H1 (cell line): ENCODE results near the gene PNRC1. TPM values are rescaled to one million over a fixed set of nuclear protein-coding genes. Genes with fewer than 3 reads are reported as not detected.
A peak's percentile ranks its signal among the peaks of the same experiment; 100 is the strongest.

Experiments used
- CTCF ChIA-PET: fragments of 300-600 bp; sonication (Branson Sonifier 250); formaldehyde crosslinking; loops from one replicate; lab custom pipeline; 2021; ENCODE audit not compliant: partially characterized antibody; lab: Charles Lee
- POLR2A ChIA-PET: fragments of 300-600 bp; sonication (Branson Sonifier 250); formaldehyde crosslinking; loops from one replicate; lab custom pipeline; 2021; ENCODE audit warnings: inconsistent platforms; ENCODE audit not compliant: partially characterized antibody; lab: Charles Lee
- DNase-seq, 2 experiments: peaks; one replicate each; pipeline versions ENCODE4 v3.0.0 to v3.0.0-alpha.2; 2010 to 2022; ENCODE audit warnings: low spot score in 2 of 2, low read depth in 1 of 2, mixed read lengths in 1 of 2
- FAIRE-seq: peaks from 2 replicates; lab custom pipeline; 2011; peaks lifted over from hg19 to GRCh38; lab: Jason Lieb, UNC
- H2AFZ ChIP-seq: 2 replicates; pipeline ENCODE4 v1.8.1; 2012; ENCODE audit warnings: low read length, inconsistent platforms
- H2AK5ac ChIP-seq: 2 replicates; pipeline ENCODE4 v1.6.1; 2013; ENCODE audit warnings: low read depth, low read length
- H2BK120ac ChIP-seq: replicated peaks from 2 replicates; pipeline ENCODE3; 2013; ENCODE audit warnings: low read depth, low read length, inconsistent platforms
- H2BK12ac ChIP-seq: 2 replicates; pipeline ENCODE4 v1.6.1; 2013; ENCODE audit warnings: low read depth, low read length
- H2BK15ac ChIP-seq: 2 replicates; pipeline ENCODE4 v1.6.1; 2013; ENCODE audit warnings: low read length
- H2BK20ac ChIP-seq: 2 replicates; pipeline ENCODE4 v1.6.1; 2013; ENCODE audit warnings: low read length
- H2BK5ac ChIP-seq: 2 replicates; pipeline ENCODE4 v1.6.1; 2013; ENCODE audit warnings: low read depth, low read length
- H3K14ac ChIP-seq: 2 replicates; pipeline ENCODE4 v1.6.1; 2013; ENCODE audit warnings: inconsistent platforms; ENCODE audit not compliant: insufficient read length
- H3K18ac ChIP-seq: 2 replicates; pipeline ENCODE4 v1.6.1; 2013; ENCODE audit warnings: low read length; ENCODE audit errors: extremely low read depth
- H3K23ac ChIP-seq: 2 replicates; pipeline ENCODE4 v1.6.1; 2013; ENCODE audit warnings: inconsistent platforms; ENCODE audit not compliant: insufficient read length
- H3K23me2 ChIP-seq: 2 replicates; pipeline ENCODE4 v1.6.1; 2013; ENCODE audit warnings: low read depth, low read length
- H3K27ac ChIP-seq: 2 replicates; pipeline ENCODE4 v1.6.1; 2011; ENCODE audit warnings: low read depth, low read length, inconsistent platforms
- H3K27me3 ChIP-seq, 4 experiments: replicated peaks in 1 of 4; 1 replicate in 1 of 4; 2 replicates in 3 of 4; pipeline versions ENCODE4 v1.6.1 to v1.8.1; 2011 to 2013; ENCODE audit warnings: low read length in 3 of 4, mild to moderate bottlenecking in 3 of 4, inconsistent platforms in 2 of 4, mixed read lengths in 2 of 4, moderate library complexity in 1 of 4; ENCODE audit not compliant: control insufficient read depth in 3 of 4, insufficient read depth in 3 of 4; ENCODE audit errors: extremely low read depth in 1 of 4
- H3K36me3 ChIP-seq, 4 experiments: 2 replicates each; pipeline versions ENCODE4 v1.6.1 to v1.8.1; 2011 to 2013; ENCODE audit warnings: mild to moderate bottlenecking in 4 of 4, low read length in 3 of 4, moderate library complexity in 2 of 4, control low read depth in 1 of 4, inconsistent platforms in 1 of 4; ENCODE audit not compliant: insufficient read depth in 4 of 4, control insufficient read depth in 2 of 4
- H3K4ac ChIP-seq: replicated peaks from 2 replicates; pipeline ENCODE3; 2013; ENCODE audit warnings: low read length, low read depth, mixed read lengths, inconsistent platforms; ENCODE audit not compliant: insufficient read length
- H3K4me1 ChIP-seq, 4 experiments: replicated peaks in 1 of 4; 1 replicate in 1 of 4; 2 replicates in 3 of 4; pipeline versions ENCODE4 v1.6.1 to v1.8.1; 2011 to 2013; ENCODE audit warnings: low read length in 3 of 4, inconsistent platforms in 2 of 4, mixed read lengths in 1 of 4; ENCODE audit not compliant: insufficient read depth in 4 of 4, control insufficient read depth in 3 of 4
- H3K4me2 ChIP-seq, 2 experiments: 2 replicates each; pipeline versions ENCODE4 v1.6.1 to v1.8.1; 2011 to 2013; ENCODE audit warnings: low read depth in 2 of 2, low read length in 2 of 2, control low read depth in 1 of 2, inconsistent platforms in 1 of 2, mild to moderate bottlenecking in 1 of 2; ENCODE audit not compliant: insufficient read depth in 1 of 2
- H3K4me3 ChIP-seq, 4 experiments: fragments of 200-600, 300-600 bp in 1 of 4; sonication (generic), shearing (Covaris generic), sonication (Bioruptor Twin) in 1 of 4; 2 replicates each; pipeline versions ENCODE4 v1.5.1 to v1.8.1; 2011 to 2016; ENCODE audit warnings: low read length in 4 of 4, low read depth in 3 of 4, control low read depth in 2 of 4, inconsistent platforms in 2 of 4, mild to moderate bottlenecking in 2 of 4, mixed read lengths in 1 of 4, moderate library complexity in 1 of 4; ENCODE audit not compliant: insufficient read depth in 2 of 4; ENCODE audit errors: extremely low read depth in 1 of 4
- H3K56ac ChIP-seq: replicated peaks from 2 replicates; pipeline ENCODE3; 2013; ENCODE audit warnings: low read depth, mild to moderate bottlenecking, mixed read lengths, low read length, inconsistent platforms; ENCODE audit not compliant: insufficient read length
- H3K79me1 ChIP-seq: 2 replicates; pipeline ENCODE4 v1.6.1; 2013; ENCODE audit warnings: low read depth, low read length, control low read depth
- H3K79me2 ChIP-seq, 2 experiments: 2 replicates each; pipeline versions ENCODE4 v1.6.1 to v1.8.1; 2012 to 2013; ENCODE audit warnings: low read length in 2 of 2, mild to moderate bottlenecking in 2 of 2, inconsistent platforms in 1 of 2; ENCODE audit not compliant: insufficient read depth in 2 of 2, control insufficient read depth in 1 of 2
- H3K9ac ChIP-seq, 4 experiments: replicated peaks in 1 of 4; 1 replicate in 1 of 4; 2 replicates in 3 of 4; pipeline versions ENCODE4 v1.6.1 to v1.8.1; 2011 to 2013; ENCODE audit warnings: low read depth in 3 of 4, low read length in 3 of 4, control low read depth in 2 of 4, mild to moderate bottlenecking in 2 of 4, moderate library complexity in 2 of 4, inconsistent platforms in 1 of 4; ENCODE audit errors: extremely low read depth in 1 of 4
- H3K9me3 ChIP-seq, 2 experiments: 2 replicates each; pipeline versions ENCODE4 v1.6.1 to v1.8.1; 2012 to 2013; ENCODE audit warnings: mild to moderate bottlenecking in 2 of 2, moderate library complexity in 2 of 2, control low read depth in 1 of 2, inconsistent platforms in 1 of 2, low read depth in 1 of 2, low read length in 1 of 2, mixed read lengths in 1 of 2; ENCODE audit not compliant: insufficient read depth in 2 of 2
- H4K20me1 ChIP-seq, 2 experiments: replicated peaks in 1 of 2; 2 replicates each; pipeline versions ENCODE3 to v1.8.1; 2011 to 2013; ENCODE audit warnings: inconsistent platforms in 2 of 2, low read length in 2 of 2, mild to moderate bottlenecking in 1 of 2; ENCODE audit not compliant: insufficient read depth in 2 of 2, control insufficient read depth in 1 of 2
- H4K5ac ChIP-seq: 2 replicates; pipeline ENCODE4 v1.6.1; 2013; ENCODE audit warnings: low read length, low read depth, mixed read lengths, inconsistent platforms; ENCODE audit not compliant: insufficient read length
- H4K8ac ChIP-seq: 2 replicates; pipeline ENCODE4 v1.8.0; 2013; ENCODE audit warnings: mild to moderate bottlenecking, moderate library complexity, low read length, inconsistent platforms; ENCODE audit not compliant: insufficient read depth; ENCODE audit errors: extremely low read depth
- H4K91ac ChIP-seq: replicated peaks from 2 replicates; pipeline ENCODE3; 2013; ENCODE audit warnings: low read length, mixed read lengths, inconsistent platforms; ENCODE audit not compliant: insufficient read length
- CHD1 ChIP-seq: IDR thresholded peaks from 2 replicates; pipeline ENCODE4 v1.6.1; 2012; ENCODE audit warnings: low read depth, low read length, improper control_type of control experiment
- CHD2 ChIP-seq: IDR thresholded peaks from 2 replicates; pipeline ENCODE4 v1.6.1; 2012; ENCODE audit warnings: low read length, improper control_type of control experiment
- EZH2 ChIP-seq: fragments of 200-600 bp; sonication (generic); IDR thresholded peaks from 2 replicates; pipeline ENCODE4 v1.7.1; 2012; ENCODE audit warnings: low read depth, mild to moderate bottlenecking, moderate library complexity, low read length, inconsistent platforms; ENCODE audit not compliant: severe bottlenecking
- GTF2F1 ChIP-seq: IDR thresholded peaks from 2 replicates; pipeline ENCODE4 v1.6.1; 2012; ENCODE audit warnings: low read depth, low read length, improper control_type of control experiment, borderline replicate concordance
- HDAC2 ChIP-seq, 2 experiments: fragments of 300-600 bp in 1 of 2; sonication (generic) in 1 of 2; IDR thresholded peaks; 2 replicates each; pipeline ENCODE4 v1.6.1; 2011 to 2012; ENCODE audit warnings: low read depth in 2 of 2, low read length in 2 of 2, mild to moderate bottlenecking in 2 of 2, moderate library complexity in 2 of 2, borderline replicate concordance in 1 of 2, inconsistent platforms in 1 of 2
- HDAC6 ChIP-seq: IDR thresholded peaks from one replicate; pipeline ENCODE4 v1.7.1; 2012; ENCODE audit warnings: low read depth, mild to moderate bottlenecking, inconsistent platforms, low read length, moderate library complexity
- KDM4A ChIP-seq: IDR thresholded peaks from one replicate; pipeline ENCODE4 v1.7.1; 2012; ENCODE audit warnings: low read depth, mild to moderate bottlenecking, moderate library complexity, low read length, inconsistent platforms; ENCODE audit not compliant: severe bottlenecking
- MAX ChIP-seq: IDR thresholded peaks from 2 replicates; pipeline ENCODE4 v1.6.1; 2012; ENCODE audit warnings: inconsistent platforms
- RAD21 ChIP-seq, 2 experiments: IDR thresholded peaks in 1 of 2; conservative IDR thresholded peaks in 1 of 2; 2 replicates each; pipeline ENCODE4 v1.6.1; 2011; ENCODE audit warnings: low read depth in 2 of 2, low read length in 2 of 2, improper control_type of control experiment in 1 of 2, inconsistent platforms in 1 of 2, mild to moderate bottlenecking in 1 of 2, moderate library complexity in 1 of 2
- SIRT6 ChIP-seq: IDR thresholded peaks from one replicate; pipeline ENCODE4 v1.7.1; 2012; ENCODE audit warnings: low read length, inconsistent platforms
- WGBS, 2 experiments: shearing (Covaris generic) in 1 of 2; methylation state at CpG; one replicate each; pipeline versions ENCODE4 v1.1.6 to v1.1.7; 2013 to 2015; ENCODE audit warnings: low lambda C conversion rate in 2 of 2, mixed read lengths in 2 of 2, inconsistent platforms in 1 of 2, low coverage in 1 of 2, missing lambda C conversion rate in 1 of 2; ENCODE audit not compliant: insufficient replicate concordance in 2 of 2, insufficient coverage in 1 of 2, insufficient read length in 1 of 2; ENCODE audit errors: extremely low coverage in 1 of 2, missing lambda C conversion rate in 1 of 2; 5-methylcytosine and 5-hydroxymethylcytosine counted together
- polyA plus RNA-seq, 7 experiments: library from polyadenylated mRNA; depleted of rRNA in 3 of 7; stranded (reverse) in 5 of 7; unstranded in 2 of 7; fragments of >200 nt in 5 of 7; fragments of 200-250 nt in 2 of 7; gene quantifications; 1 replicate in 5 of 7; 2 replicates in 1 of 7; 4 replicates in 1 of 7; pipeline versions ENCODE4 v1.2.1 to v1.2.3, GENCODE V29; 2011 to 2013; ENCODE audit warnings: missing spikeins in 2 of 7, mixed read lengths in 2 of 7
- total RNA-seq: library from RNA; stranded (reverse); fragmentation: NEBNext Ultra II Directional; extraction: Animal tissue kit (Norgen Biotek cat#: 25700); gene quantifications from 2 replicates; pipeline ENCODE4 v1.2.1, GENCODE V29; 2021

PNRC1 gene
- total and polyA plus RNA-seq, 2 of the 8 experiments (the other 6 are each of a cell fraction or from before 2014, with no cell fraction given) = 6.3 to 48.5 TPM

DNA sequence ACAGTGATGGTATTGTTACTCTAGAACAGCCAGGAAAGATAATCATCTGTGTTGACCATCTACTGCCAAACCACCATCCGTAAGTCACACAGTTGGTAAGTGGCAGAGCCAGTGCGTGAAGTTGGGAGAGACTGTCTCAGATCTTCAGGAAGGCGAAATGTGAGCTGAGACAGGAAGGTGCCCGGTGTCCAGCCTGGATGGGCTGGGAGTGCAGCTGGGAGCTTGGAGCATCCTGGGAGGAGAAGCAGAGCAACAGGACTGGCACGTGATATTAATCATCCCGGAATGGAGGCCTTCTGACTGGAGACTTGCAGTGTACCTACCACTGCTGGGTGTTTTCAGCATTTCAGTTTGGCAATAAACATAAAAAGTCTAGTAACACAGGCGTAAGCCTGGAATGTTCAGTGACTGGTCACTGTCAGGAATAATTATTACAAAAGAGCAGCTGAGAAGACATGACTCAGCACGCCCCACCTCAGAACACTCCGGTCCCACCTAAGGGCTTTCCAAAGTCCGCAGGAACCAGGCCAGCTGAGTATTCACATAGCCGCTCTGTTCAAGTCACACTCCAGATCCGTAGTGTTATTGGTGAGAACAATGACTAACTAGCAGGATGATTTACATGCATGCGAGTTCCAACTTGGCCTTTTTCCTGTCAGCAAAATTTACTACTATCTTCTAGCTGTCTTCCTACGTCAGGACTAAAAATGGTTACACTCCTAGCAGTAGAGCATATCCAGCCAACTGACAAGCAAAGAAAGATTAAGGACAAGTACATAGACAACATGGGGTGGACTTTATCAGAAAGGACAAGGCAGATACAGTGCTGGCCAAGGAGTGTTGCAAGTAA is 45.1 kb upstream of the PNRC1 start:
- WGBS, 2 experiments = 83% methylated on average over 14 of the region's 14 CpGs; no CpG with 5 or more reads in 1 of the 2 experiments
- H2AK5ac ChIP-seq = peak overlapping the region; percentile 92; the same call in 1 of the 2 replicates
- DNase-seq (no peak), FAIRE-seq (no peak)
- H3K18ac ChIP-seq = 0 out of 2 replicates have a peak overlapping the region, but pooled peaks have one; percentile 24
- no peaks in the 10 kb centered on the region for H3K79me2 ChIP-seq
- H3K36me3 ChIP-seq = no peaks in the 10 kb centered on the region
- H3K23me2 ChIP-seq = 0 out of 2 replicates have a peak, but pooled peaks cover 1% of the 10 kb centered on the region
- no peaks in the 10 kb centered on the region for H4K20me1 ChIP-seq
- H3K9me3 ChIP-seq = peaks cover 17% of the 10 kb centered on the region in 2 experiments
- no peak overlapping the region for H4K5ac ChIP-seq
- no peaks in the 10 kb centered on the region for H3K27me3 ChIP-seq
- peak overlapping the region; percentile 47; the same call in 1 of the 2 replicates for H2AFZ ChIP-seq
- peak overlapping the region; percentile 88 for H2BK12ac ChIP-seq
- no peak overlapping the region for H4K91ac ChIP-seq
- H3K27ac ChIP-seq = no peak overlapping the region
- 0 out of 2 replicates have a peak overlapping the region, but pooled peaks have one; percentile 21 for H2BK20ac ChIP-seq
- H3K4ac ChIP-seq = no peak overlapping the region
- H3K4me2 ChIP-seq = peak overlapping the region in 1 of 2 experiments; percentile 57; a peak in 3 of 4 replicates
- no peak overlapping the region; the same call in 1 of the 2 replicates for H4K8ac ChIP-seq
- H3K23ac ChIP-seq = no peak overlapping the region
- no peak overlapping the region for H3K4me3 ChIP-seq
- H2BK120ac ChIP-seq = no peak overlapping the region
- no peaks in the 10 kb centered on the region for H3K79me1 ChIP-seq
- 0 out of 2 replicates have a peak overlapping the region, but pooled peaks have one; percentile 2 for H2BK15ac ChIP-seq
- H3K14ac ChIP-seq = no peak overlapping the region
- peak overlapping the region; percentile 45; the same call in 1 of the 2 replicates for H2BK5ac ChIP-seq
- H3K4me1 ChIP-seq = peaks cover 2 to 11% (median 9%) of the 10 kb centered on the region in 4 experiments; a peak in 6 of 7 replicates
- ChIA-PET POLR2A (interaction anchor here (1.3 kb wide), 1 partner anchor 12 kb away, joined by 3 read pairs; no protein-coding TSS in a partner anchor), CTCF (interaction anchor here (1.3 to 2.4 kb wide), 3 partner anchors 12 to 52 kb away, joined by 3 to 6 read pairs (median 4); no protein-coding TSS in a partner anchor)
- H3K56ac ChIP-seq = no peak overlapping the region
- H3K9ac ChIP-seq = no peak overlapping the region
- TF ChIP-seq MAX = no peak
- no peak for TF ChIP-seq CHD2
- TF ChIP-seq RAD21 (IDR thresholded peaks at IDR 0.05 in 1 of 2, conservative IDR thresholded peaks at IDR 0.05 in 1 of 2; ENCODE audit: low read depth in 2 of 2, low read length in 2 of 2) = no peak
- TF ChIP-seq HDAC6 = no peak
- no peak for TF ChIP-seq SIRT6
- TF ChIP-seq GTF2F1 = no peak
- TF ChIP-seq EZH2 = no peak
- no peak for TF ChIP-seq HDAC2 (IDR thresholded peaks at IDR 0.05; ENCODE audit: borderline replicate concordance in 1 of 2, low read depth in 2 of 2, low read length in 2 of 2)
- TF ChIP-seq KDM4A = no peak
- no peak for TF ChIP-seq CHD1
